K562 (cell line): ENCODE results near the gene ANO7. TPM values are rescaled to one million over a fixed set of nuclear protein-coding genes. Genes with fewer than 3 reads are reported as not detected.

ENCODE experiments used
- ATAC-seq: fragments of 200-7000 bp; cut with Tn5 transposase; 3 replicates; pipeline ENCODE4 v1.9.1; 2020; ENCODE audit warnings: moderate library complexity
- BruUV-seq: library from RNA; stranded (reverse); fragments of 400-500 nt; replicated peaks from 2 replicates; lab custom pipeline; 2021; lab: Mats Ljungman, UMichigan
- CTCF ChIA-PET: fragments of 300-600 bp; formaldehyde crosslinking; extraction: SDS; loops from one replicate; lab custom pipeline; 2021; ENCODE audit warnings: low intra/inter-chr PET ratio; lab: Yijun Ruan, JAX
- POLR2A ChIA-PET: fragments of 300-600, 350-650 bp; sonication (Branson Sonifier 250); formaldehyde crosslinking; extraction: SDS; loops from one replicate; lab custom pipeline; 2021; ENCODE audit warnings: antibody characterized with exemption, inconsistent platforms; lab: Yijun Ruan, JAX
- DNase-seq, 4 experiments: peaks; one replicate each; pipeline versions ENCODE4 v3.0.0 to v3.0.0-alpha.2; 2011 to 2018; ENCODE audit warnings: low spot score in 3 of 4, mixed read lengths in 3 of 4; ENCODE audit errors: extremely low read depth in 1 of 4
- FAIRE-seq: peaks from 2 replicates; lab custom pipeline; 2011; peaks lifted over from hg19 to GRCh38; lab: Jason Lieb, UNC
- H2AFZ ChIP-seq: 2 replicates; pipeline ENCODE4 v1.6.0; 2011; ENCODE audit warnings: low read depth, low read length, control low read depth, inconsistent platforms
- H3K27ac ChIP-seq: fragments of 200-600 bp; 3 replicates; pipeline ENCODE4 v1.8.0; 2011; ENCODE audit warnings: low read depth, mild to moderate bottlenecking, control low read depth, inconsistent platforms, low read length, moderate library complexity, mixed read lengths; ENCODE audit errors: extremely low read depth
- H3K27me3 ChIP-seq, 2 experiments: fragments of 300-600 bp in 1 of 2; 2 replicates in 1 of 2; 3 replicates in 1 of 2; pipeline versions ENCODE4 v1.6.0 to v1.8.0; 2011; ENCODE audit warnings: inconsistent platforms in 2 of 2, low read length in 2 of 2, mild to moderate bottlenecking in 1 of 2, mixed read lengths in 1 of 2, moderate library complexity in 1 of 2; ENCODE audit not compliant: control insufficient read depth in 2 of 2, insufficient read depth in 2 of 2
- H3K36me3 ChIP-seq: fragments of 300-600 bp; 3 replicates; pipeline ENCODE4 v1.8.0; 2011; ENCODE audit warnings: mild to moderate bottlenecking, low read length, inconsistent platforms; ENCODE audit not compliant: control insufficient read depth, insufficient read depth
- H3K4me1 ChIP-seq, 2 experiments: fragments of 200-600 bp in 1 of 2; replicated peaks in 1 of 2; 2 replicates in 1 of 2; 3 replicates in 1 of 2; pipeline versions ENCODE4 v1.5.1 to v1.8.0; 2011; ENCODE audit warnings: inconsistent platforms in 2 of 2, low read length in 2 of 2, mild to moderate bottlenecking in 1 of 2, mixed read lengths in 1 of 2, moderate library complexity in 1 of 2; ENCODE audit not compliant: control insufficient read depth in 2 of 2, insufficient read depth in 2 of 2
- H3K4me2 ChIP-seq: 2 replicates; pipeline ENCODE4 v1.6.1; 2011; ENCODE audit warnings: low read length, control low read depth, inconsistent platforms, mixed read lengths; ENCODE audit not compliant: insufficient read depth
- H3K4me3 ChIP-seq: fragments of 200-600 bp; sonication (generic), shearing (Covaris generic); 2 replicates; pipeline ENCODE4 v1.5.1; 2016; ENCODE audit warnings: control low read depth, inconsistent platforms
- H3K79me2 ChIP-seq: fragments of 200-600 bp; 3 replicates; pipeline ENCODE4 v1.8.0; 2011; ENCODE audit warnings: low read length, inconsistent platforms; ENCODE audit not compliant: control insufficient read depth, insufficient read depth
- H3K9ac ChIP-seq, 2 experiments: 2 replicates each; pipeline versions ENCODE4 v1.6.0 to v1.6.1; 2011; ENCODE audit warnings: low read depth in 2 of 2, low read length in 2 of 2, control low read depth in 1 of 2, inconsistent platforms in 1 of 2, mild to moderate bottlenecking in 1 of 2, mixed read lengths in 1 of 2; ENCODE audit not compliant: insufficient read depth in 1 of 2
- H3K9me1 ChIP-seq: one replicate; pipeline ENCODE4 v1.6.0; 2011; ENCODE audit warnings: inconsistent platforms, mild to moderate bottlenecking, low read length, moderate library complexity; ENCODE audit not compliant: control insufficient read depth, insufficient read depth
- H3K9me3 ChIP-seq: replicated peaks from 2 replicates; pipeline ENCODE4 v1.5.1; 2011; ENCODE audit warnings: low read depth, low read length, inconsistent platforms; ENCODE audit not compliant: control insufficient read depth, insufficient read depth
- H4K20me1 ChIP-seq: replicated peaks from 2 replicates; pipeline ENCODE4 v1.6.1; 2011; ENCODE audit warnings: low read length, inconsistent platforms, mixed read lengths; ENCODE audit not compliant: control insufficient read depth, insufficient read depth
- BCLAF1 ChIP-seq, 2 experiments: fragments of 450-650 bp in 1 of 2; IDR thresholded peaks; 2 replicates each; pipeline ENCODE4 v1.6.1; 2011 to 2017; ENCODE audit warnings: low read depth in 2 of 2, antibody characterized with exemption in 1 of 2, borderline replicate concordance in 1 of 2, low read length in 1 of 2, mild to moderate bottlenecking in 1 of 2, mixed read lengths in 1 of 2; ENCODE audit not compliant: control insufficient read depth in 1 of 2
- EGR1 ChIP-seq: fragments of 450-650 bp; conservative IDR thresholded peaks from 2 replicates; pipeline ENCODE4 v1.6.1; 2017; ENCODE audit warnings: mild to moderate bottlenecking
- ELK1 ChIP-seq: sonication (generic); formaldehyde crosslinking; IDR thresholded peaks from 2 replicates; pipeline ENCODE4 v1.8.1; 2022; ENCODE audit warnings: missing genetic modification reagents
- ETV6 ChIP-seq, 3 experiments: fragments of 150-350 bp in 1 of 3; sonication (generic) in 1 of 3; formaldehyde crosslinking in 1 of 3; IDR thresholded peaks; 2 replicates each; pipeline versions ENCODE4 v1.6.1 to v1.8.0; 2014 to 2022; ENCODE audit warnings: borderline replicate concordance in 2 of 3, low read depth in 2 of 3, antibody characterized with exemption in 1 of 3, low read length in 1 of 3, mild to moderate bottlenecking in 1 of 3, missing genetic modification reagents in 1 of 3
- FOSL1 ChIP-seq: fragments of 200-800 bp; sonication (Bioruptor generic); conservative IDR thresholded peaks from 2 replicates; pipeline ENCODE4 v1.6.1; 2016; ENCODE audit warnings: missing genetic modification characterization, missing compliant biosample characterization
- FOXJ3 ChIP-seq: sonication (generic); formaldehyde crosslinking; IDR thresholded peaks from 2 replicates; pipeline ENCODE4 v1.4.0; 2020; ENCODE audit warnings: mild to moderate bottlenecking, missing genetic modification reagents
- NFYB ChIP-seq: IDR thresholded peaks from 2 replicates; pipeline ENCODE4 v1.6.1; 2011; ENCODE audit warnings: mild to moderate bottlenecking, moderate library complexity; ENCODE audit not compliant: insufficient read length; ENCODE audit errors: extremely low read depth
- SIN3A ChIP-seq, 2 experiments: fragments of 150-350 bp in 1 of 2; IDR thresholded peaks; 2 replicates each; pipeline ENCODE4 v1.6.1; 2011 to 2016; ENCODE audit warnings: borderline replicate concordance in 2 of 2, low read depth in 2 of 2, low read length in 2 of 2, mild to moderate bottlenecking in 2 of 2, moderate library complexity in 2 of 2; ENCODE audit not compliant: control insufficient read depth in 1 of 2
- TCFL5 ChIP-seq: fragments of 250-450 bp; sonication (Bioruptor Pico); conservative IDR thresholded peaks from 2 replicates; pipeline ENCODE4 v1.6.1; 2021; ENCODE audit warnings: mild to moderate bottlenecking, moderate library complexity, matching md5 sums
- ZBTB26 ChIP-seq: fragments of 450-650 bp; formaldehyde crosslinking; IDR thresholded peaks from 2 replicates; pipeline ENCODE4 v1.4.0; 2022; ENCODE audit warnings: missing genetic modification characterization
- ZBTB33 ChIP-seq: sonication (generic); formaldehyde crosslinking; IDR thresholded peaks from 2 replicates; pipeline ENCODE4 v1.8.1; 2023; ENCODE audit warnings: mild to moderate bottlenecking, missing genetic modification reagents
- ZZZ3 ChIP-seq: fragments of 450-650 bp; IDR thresholded peaks from 2 replicates; pipeline ENCODE4 v1.6.1; 2016; ENCODE audit warnings: antibody characterized with exemption, mild to moderate bottlenecking, moderate library complexity
- WGBS: fragments of 100-300 bp; shearing (Covaris generic); methylation state at CpG from one replicate; pipeline ENCODE4 v1.1.6; 2016; ENCODE audit warnings: low coverage, mixed read lengths; ENCODE audit not compliant: insufficient coverage; ENCODE audit errors: missing lambda C conversion rate; 5-methylcytosine and 5-hydroxymethylcytosine counted together
- in situ Hi-C: fragments of 300-500 bp; cut with MboI; formaldehyde crosslinking; loops from 4 replicates; pipeline ENCODE4 v1.15.0; 2018; ENCODE audit warnings: inconsistent platforms, mixed read lengths
- intact Hi-C: fragments of 100-400 bp; cut with micrococcal nuclease; formaldehyde crosslinking; loops from 2 replicates; pipeline ENCODE4 v1.14.2; 2022
- polyA plus RNA-seq, 8 experiments: library from polyadenylated mRNA; depleted of rRNA in 4 of 8; stranded (reverse) in 5 of 8; unstranded in 3 of 8; fragments of >200 nt; fragmentation: Nextera tagmentation in 2 of 8; fragmentation: Illumina TruSeq in 1 of 8; extraction: Ambion mirVana in 2 of 8; extraction: Trizol in 1 of 8; gene quantifications; 2 replicates each; pipeline versions ENCODE4 v1.2.1 to v1.2.3, GENCODE V29; 2011 to 2014; ENCODE audit warnings: inconsistent platforms in 1 of 8, missing spikeins in 1 of 8
- total RNA-seq, 7 experiments: library from RNA; depleted of rRNA in 6 of 7; stranded (reverse); fragments of >200 nt in 6 of 7; fragmentation: Illumina TruSeq in 2 of 7; extraction: Trizol in 2 of 7; gene quantifications; 2 replicates each; pipeline versions ENCODE4 v1.2.1 to v1.2.3, GENCODE V29; 2011 to 2021; ENCODE audit warnings: low replicate concordance in 1 of 7

Gene ANO7
- total and polyA plus RNA-seq, 9 of the 15 experiments (the other 6 are each of a cell fraction or from before 2014, with no cell fraction given), result 0.28 to 5.1 (median 1.1) TPM

- TF ChIP-seq BCLAF1 (IDR thresholded peaks at IDR 0.05; ENCODE audit: borderline replicate concordance in 1 of 2, control insufficient read depth in 1 of 2, low read depth in 2 of 2, low read length in 1 of 2), result no peak
- TF ChIP-seq SIN3A (IDR thresholded peaks at IDR 0.05; ENCODE audit: borderline replicate concordance in 2 of 2, control insufficient read depth in 1 of 2, low read depth in 2 of 2, low read length in 2 of 2), result no peak
- TF ChIP-seq ETV6 (IDR thresholded peaks at IDR 0.05; ENCODE audit: borderline replicate concordance in 1 of 2, low read depth in 2 of 2, low read length in 1 of 2), result no peak
- no peak for TF ChIP-seq ETV6 (CRISPR knock-in tag; IDR thresholded peaks at IDR 0.05; ENCODE audit: borderline replicate concordance)
These were observed 53.8 kb downstream of the ANO7 start (continued) for GRCh38 chr2:241242306-241242705.

GRCh38 chr2:241244368-241244767, 55.9 kb downstream of the ANO7 start:
- DNase-seq (no peak), FAIRE-seq (no peak), ATAC-seq (no peak)
- in situ Hi-C loops (no loop called here), intact Hi-C loops (no loop called here)
- H3K4me1 ChIP-seq, result no peaks in the 10 kb centered on the region; a peak in 1 of 5 replicates
- H3K27ac ChIP-seq, result no peak overlapping the region
- no peak overlapping the region for H3K4me3 ChIP-seq
- peaks cover 91% of the 10 kb centered on the region; the same call in 2 of the 3 replicates for H3K36me3 ChIP-seq
- H3K9ac ChIP-seq, result no peak overlapping the region
- no peaks in the 10 kb centered on the region for H4K20me1 ChIP-seq
- ChIA-PET CTCF (no interaction called here), POLR2A (interaction anchor here (0.6 kb wide), 1 partner anchor 26 kb away, joined by 4 read pairs; no protein-coding TSS in a partner anchor)
- no TSS peak for BruUV-seq
- WGBS, result 93% methylated on average over 6 of the region's 6 CpGs
- no peaks in the 10 kb centered on the region for H3K27me3 ChIP-seq
- no peaks in the 10 kb centered on the region for H3K9me3 ChIP-seq
- H3K9me1 ChIP-seq, result no peaks in the 10 kb centered on the region
- H3K4me2 ChIP-seq, result no peak overlapping the region
- H2AFZ ChIP-seq, result no peak overlapping the region
- H3K79me2 ChIP-seq, result no peaks in the 10 kb centered on the region
- TF ChIP-seq FOXJ3 (CRISPR knock-in tag) (no peak), ELK1 (no peak), NFYB (no peak), ZBTB33 (CRISPR knock-in tag) (no peak), FOSL1 (tag) (no peak), EGR1 (no peak), TCFL5 (CRISPR knock-in tag) (no peak), ZZZ3 (no peak), ZBTB26 (CRISPR knock-in tag) (no peak)
